ENCODE data around the gene HELLS.
"Not testable (repeated sequence)": the region's sequence is repeated elsewhere in the genome, so short reads cannot be mapped to it uniquely, and the experiment has no call there.

The HELLS gene

GRCh38 chr10:94545391-94546048 lies at the start of gene HELLS:
Gene HELLS, plus strand, starts transcription at chr10:94545788. Its CDS starts 134 bp downstream, at chr10:94545922.
- no CpG with 5 or more reads among the region's 48 CpGs for WGBS (ENCODE audit: insufficient coverage, insufficient read length)

GRCh38 chr10:94496010-94496409 lies 49.6 kb upstream of the HELLS start:
- DNase-seq (ENCODE audit: low read depth, low spot score): no peak
- WGBS (ENCODE audit: insufficient coverage, insufficient read length): no CpG with 5 or more reads among the region's 4 CpGs
- H3K27ac ChIP-seq (ENCODE audit: low read length): no peak overlapping the region
- H3K27me3 ChIP-seq (ENCODE audit: control insufficient read depth, insufficient read depth, low read length): no peaks in the 10 kb centered on the region
- H3K4me3 ChIP-seq (ENCODE audit: low read length): no peak overlapping the region
- H3K9me3 ChIP-seq (ENCODE audit: control insufficient read depth, insufficient read depth, low read length): no peaks in the 10 kb centered on the region
- no peaks in the 10 kb centered on the region for H3K36me3 ChIP-seq (ENCODE audit: control insufficient read depth, insufficient read depth, low read length)
- H3K4me1 ChIP-seq (ENCODE audit: control insufficient read depth, insufficient read depth, low read length): no peaks in the 10 kb centered on the region

More at GRCh38 chr10:94545391-94546048, at the start of gene HELLS:
- Histone ChIP-seq H3K36me3 (ENCODE audit: control insufficient read depth, insufficient read depth, low read length) (no peaks in the 10 kb centered on the region), H3K4me1 (ENCODE audit: control insufficient read depth, insufficient read depth, low read length) (no peaks in the 10 kb centered on the region), H3K27me3 (ENCODE audit: control insufficient read depth, insufficient read depth, low read length) (no peaks in the 10 kb centered on the region), H3K4me3 (ENCODE audit: low read length) (peak within 1 kb of the TSS; percentile 87), H3K9me3 (ENCODE audit: control insufficient read depth, insufficient read depth, low read length) (no peaks in the 10 kb centered on the region), H3K27ac (ENCODE audit: low read length) (no peak within 1 kb of the TSS)
- DNase-seq (ENCODE audit: low read depth, low spot score): peak; percentile 85

GRCh38 chr10:94496646-94497045 lies 48.9 kb upstream of the HELLS start:
- Histone ChIP-seq H3K4me3 (ENCODE audit: low read length) (no peak overlapping the region), H3K9me3 (ENCODE audit: control insufficient read depth, insufficient read depth, low read length) (no peaks in the 10 kb centered on the region), H3K36me3 (ENCODE audit: control insufficient read depth, insufficient read depth, low read length) (no peaks in the 10 kb centered on the region), H3K27ac (ENCODE audit: low read length) (no peak overlapping the region), H3K4me1 (ENCODE audit: control insufficient read depth, insufficient read depth, low read length) (no peaks in the 10 kb centered on the region), H3K27me3 (ENCODE audit: control insufficient read depth, insufficient read depth, low read length) (no peaks in the 10 kb centered on the region)
- no CpG with 5 or more reads among the region's 3 CpGs for whole genome bisulfite sequencing (ENCODE audit: insufficient coverage, insufficient read length)
- no peak for DNase-seq (ENCODE audit: low read depth, low spot score)

- Histone ChIP-seq H3K27ac (ENCODE audit: low read length) (no peak overlapping the region), H3K4me3 (ENCODE audit: low read length) (no peak overlapping the region), H3K36me3 (ENCODE audit: control insufficient read depth, insufficient read depth, low read length) (no peaks in the 10 kb centered on the region), H3K27me3 (ENCODE audit: control insufficient read depth, insufficient read depth, low read length) (no peaks in the 10 kb centered on the region), H3K9me3 (ENCODE audit: control insufficient read depth, insufficient read depth, low read length) (no peaks in the 10 kb centered on the region), H3K4me1 (ENCODE audit: control insufficient read depth, insufficient read depth, low read length) (no peaks in the 10 kb centered on the region)
- no CpG with 5 or more reads among the region's 5 CpGs for WGBS (ENCODE audit: insufficient coverage, insufficient read length)
- no peak for DNase-seq (ENCODE audit: low read depth, low spot score)
Measured at GRCh38 chr10:94500063-94500462, 45.5 kb upstream of the HELLS start.

GRCh38 chr10:94521276-94522250 lies 24.0 kb upstream of the HELLS start:
- H3K4me3 ChIP-seq (ENCODE audit: low read length): no peak overlapping the region
- DNase-seq (ENCODE audit: low read depth, low spot score): no peak

GRCh38 chr10:94524146-94524545 lies 21.4 kb upstream of the HELLS start:
- no peaks in the 10 kb centered on the region for H3K9me3 ChIP-seq (ENCODE audit: control insufficient read depth, insufficient read depth, low read length)
- no CpG with 5 or more reads among the region's 7 CpGs for WGBS (ENCODE audit: insufficient coverage, insufficient read length)
- no peak for DNase-seq (ENCODE audit: low read depth, low spot score)
- H3K4me3 ChIP-seq (ENCODE audit: low read length): no peak overlapping the region
- H3K36me3 ChIP-seq (ENCODE audit: control insufficient read depth, insufficient read depth, low read length): no peaks in the 10 kb centered on the region
- no peaks in the 10 kb centered on the region for H3K27me3 ChIP-seq (ENCODE audit: control insufficient read depth, insufficient read depth, low read length)
- H3K27ac ChIP-seq (ENCODE audit: low read length): no peak overlapping the region
- no peaks in the 10 kb centered on the region for H3K4me1 ChIP-seq (ENCODE audit: control insufficient read depth, insufficient read depth, low read length)

More at GRCh38 chr10:94521276-94522250, 24.0 kb upstream of the HELLS start:
- no peak overlapping the region for H3K27ac ChIP-seq (ENCODE audit: low read length)
- H3K9me3 ChIP-seq (ENCODE audit: control insufficient read depth, insufficient read depth, low read length): no peaks in the 10 kb centered on the region
- WGBS (ENCODE audit: insufficient coverage, insufficient read length): no CpG with 5 or more reads among the region's 5 CpGs
- no peaks in the 10 kb centered on the region for H3K4me1 ChIP-seq (ENCODE audit: control insufficient read depth, insufficient read depth, low read length)
- H3K36me3 ChIP-seq (ENCODE audit: control insufficient read depth, insufficient read depth, low read length): no peaks in the 10 kb centered on the region
- H3K27me3 ChIP-seq (ENCODE audit: control insufficient read depth, insufficient read depth, low read length): no peaks in the 10 kb centered on the region

- Histone ChIP-seq H3K4me1 (ENCODE audit: control insufficient read depth, insufficient read depth, low read length) (no peaks in the 10 kb centered on the region), H3K9me3 (ENCODE audit: control insufficient read depth, insufficient read depth, low read length) (no peaks in the 10 kb centered on the region), H3K27me3 (ENCODE audit: control insufficient read depth, insufficient read depth, low read length) (no peaks in the 10 kb centered on the region), H3K36me3 (ENCODE audit: control insufficient read depth, insufficient read depth, low read length) (no peaks in the 10 kb centered on the region), H3K4me3 (ENCODE audit: low read length) (no peak overlapping the region), H3K27ac (ENCODE audit: low read length) (no peak overlapping the region)
- 100% methylated on average over 1 of the region's 5 CpGs for WGBS (ENCODE audit: insufficient coverage, insufficient read length)
- DNase-seq (ENCODE audit: low read depth, low spot score): no peak
Measured at GRCh38 chr10:94524711-94525110, 20.9 kb upstream of the HELLS start.

- H3K27me3 ChIP-seq (ENCODE audit: control insufficient read depth, insufficient read depth, low read length); H3K4me1 ChIP-seq (ENCODE audit: control insufficient read depth, insufficient read depth, low read length); DNase-seq (ENCODE audit: low read depth, low spot score); H3K4me3 ChIP-seq (ENCODE audit: low read length); H3K27ac ChIP-seq (ENCODE audit: low read length); H3K36me3 ChIP-seq (ENCODE audit: control insufficient read depth, insufficient read depth, low read length); H3K9me3 ChIP-seq (ENCODE audit: control insufficient read depth, insufficient read depth, low read length): not testable (repeated sequence)
Measured at GRCh38 chr10:94531550-94531949, 14.0 kb upstream of the HELLS start.

GRCh38 chr10:94533027-94533426 lies 12.6 kb upstream of the HELLS start:
- WGBS (ENCODE audit: insufficient coverage, insufficient read length): 100% methylated on average over 1 of the region's 1 CpG
- H3K27ac ChIP-seq (ENCODE audit: low read length): no peak overlapping the region
- H3K36me3 ChIP-seq (ENCODE audit: control insufficient read depth, insufficient read depth, low read length): no peaks in the 10 kb centered on the region
- DNase-seq (ENCODE audit: low read depth, low spot score): no peak
- no peaks in the 10 kb centered on the region for H3K4me1 ChIP-seq (ENCODE audit: control insufficient read depth, insufficient read depth, low read length)
- H3K4me3 ChIP-seq (ENCODE audit: low read length): no peak overlapping the region
- no peaks in the 10 kb centered on the region for H3K27me3 ChIP-seq (ENCODE audit: control insufficient read depth, insufficient read depth, low read length)
- no peaks in the 10 kb centered on the region for H3K9me3 ChIP-seq (ENCODE audit: control insufficient read depth, insufficient read depth, low read length)

- not testable (repeated sequence) for H3K36me3 ChIP-seq (ENCODE audit: control insufficient read depth, insufficient read depth, low read length); H3K4me3 ChIP-seq (ENCODE audit: low read length); H3K4me1 ChIP-seq (ENCODE audit: control insufficient read depth, insufficient read depth, low read length); DNase-seq (ENCODE audit: low read depth, low spot score); H3K9me3 ChIP-seq (ENCODE audit: control insufficient read depth, insufficient read depth, low read length); H3K27ac ChIP-seq (ENCODE audit: low read length); H3K27me3 ChIP-seq (ENCODE audit: control insufficient read depth, insufficient read depth, low read length)
- WGBS (ENCODE audit: insufficient coverage, insufficient read length): 100% methylated on average over 1 of the region's 2 CpGs
Measured at GRCh38 chr10:94542282-94542681, 3.3 kb upstream of the HELLS start.
